DND-41 (cell line): ENCODE data around the gene RBMS3.

Experiments used
- ATAC-seq: fragments of 200-7000 bp; cut with Tn5 transposase; 3 replicates; pipeline ENCODE4 v1.9.1; 2021; ENCODE audit warnings: low read depth; ENCODE audit not compliant: insufficient read depth
- DNase-seq: peaks from one replicate; pipeline ENCODE4 v3.0.0-alpha.2; 2020
- H2AFZ ChIP-seq: 2 replicates; pipeline ENCODE4 v1.6.0; 2012; ENCODE audit warnings: low read depth, low read length
- H3K27ac ChIP-seq: 2 replicates; pipeline ENCODE4 v1.5.1; 2012; ENCODE audit warnings: low read length, inconsistent platforms
- H3K27me3 ChIP-seq: fragments of 200-600 bp; sonication (generic); 2 replicates; pipeline ENCODE4 v1.6.0; 2012; ENCODE audit warnings: low read length, mild to moderate bottlenecking, inconsistent platforms; ENCODE audit not compliant: insufficient read depth, poor library complexity
- H3K36me3 ChIP-seq: 2 replicates; pipeline ENCODE4 v1.5.1; 2012; ENCODE audit warnings: low read length, inconsistent platforms; ENCODE audit not compliant: insufficient read depth
- H3K4me1 ChIP-seq: 2 replicates; pipeline ENCODE4 v1.5.1; 2012; ENCODE audit warnings: mild to moderate bottlenecking, low read length; ENCODE audit not compliant: insufficient read depth
- H3K4me2 ChIP-seq: 2 replicates; pipeline ENCODE4 v1.6.0; 2012; ENCODE audit warnings: mild to moderate bottlenecking, moderate library complexity, low read length, inconsistent platforms; ENCODE audit not compliant: insufficient read depth
- H3K4me3 ChIP-seq, 2 experiments: fragments of 200-600 bp in 1 of 2; shearing (Covaris generic) in 1 of 2; 2 replicates each; pipeline ENCODE4 v1.5.1; 2012 to 2016; ENCODE audit warnings: inconsistent platforms in 2 of 2, low read length in 2 of 2, mild to moderate bottlenecking in 2 of 2, low read depth in 1 of 2, moderate library complexity in 1 of 2
- H3K79me2 ChIP-seq: 2 replicates; pipeline ENCODE4 v1.6.0; 2012; ENCODE audit warnings: low read length, inconsistent platforms; ENCODE audit not compliant: insufficient read depth
- H3K9ac ChIP-seq: 2 replicates; pipeline ENCODE4 v1.6.0; 2012; ENCODE audit warnings: low read depth, mild to moderate bottlenecking, inconsistent platforms, low read length, moderate library complexity
- H3K9me3 ChIP-seq: 2 replicates; pipeline ENCODE4 v1.5.1; 2012; ENCODE audit warnings: low read length, moderate library complexity, mild to moderate bottlenecking, inconsistent platforms; ENCODE audit not compliant: insufficient read depth, severe bottlenecking
- H4K20me1 ChIP-seq: 2 replicates; pipeline ENCODE4 v1.6.0; 2012; ENCODE audit warnings: low read length; ENCODE audit not compliant: insufficient read depth
- CTCF ChIP-seq: IDR thresholded peaks from 2 replicates; pipeline ENCODE4 v1.5.1; 2012; ENCODE audit warnings: borderline replicate concordance, low read length, moderate library complexity, mild to moderate bottlenecking; ENCODE audit not compliant: poor library complexity, severe bottlenecking; ENCODE audit errors: extremely low read depth
- EZH2 ChIP-seq: IDR thresholded peaks from 3 replicates; pipeline ENCODE4 v1.6.1; 2012; ENCODE audit warnings: borderline replicate concordance, low read depth, mild to moderate bottlenecking, moderate library complexity, low read length, inconsistent platforms; ENCODE audit not compliant: severe bottlenecking

RBMS3 gene

GRCh38 chr3:29406291-29406832 is 125.5 kb downstream of the RBMS3 start:
- no peak overlapping the region for H3K9ac ChIP-seq
- TF ChIP-seq EZH2: no peak
- TF ChIP-seq CTCF: no peak

GRCh38 chr3:29408676-29409075 is 127.8 kb downstream of the RBMS3 start:
- ATAC-seq: no peak
- H3K27me3 ChIP-seq: no peaks in the 10 kb centered on the region
- TF ChIP-seq EZH2 (no peak), CTCF (no peak)
- H3K9ac ChIP-seq: no peak overlapping the region
- no peak overlapping the region for H3K4me3 ChIP-seq
- no peak for DNase-seq
- no peaks in the 10 kb centered on the region for H3K9me3 ChIP-seq
- H3K4me1 ChIP-seq: peaks cover 33% of the 10 kb centered on the region
- no peak overlapping the region for H3K4me2 ChIP-seq
- H3K79me2 ChIP-seq: no peaks in the 10 kb centered on the region
- H3K27ac ChIP-seq: no peak overlapping the region
- no peaks in the 10 kb centered on the region for H3K36me3 ChIP-seq
- H4K20me1 ChIP-seq: no peaks in the 10 kb centered on the region
- no peak overlapping the region for H2AFZ ChIP-seq

More at GRCh38 chr3:29406291-29406832, 125.5 kb downstream of the RBMS3 start:
- H3K9me3 ChIP-seq: no peaks in the 10 kb centered on the region
- no peaks in the 10 kb centered on the region for H3K36me3 ChIP-seq
- ATAC-seq (no peak), DNase-seq (no peak)
- no peaks in the 10 kb centered on the region for H3K79me2 ChIP-seq
- H3K4me1 ChIP-seq: peaks cover 17% of the 10 kb centered on the region
- H3K4me3 ChIP-seq: no peak overlapping the region
- no peaks in the 10 kb centered on the region for H4K20me1 ChIP-seq
- no peaks in the 10 kb centered on the region for H3K27me3 ChIP-seq
- H2AFZ ChIP-seq: no peak overlapping the region
- no peak overlapping the region for H3K4me2 ChIP-seq
- no peak overlapping the region for H3K27ac ChIP-seq

GRCh38 chr3:29409409-29409808 is 128.5 kb downstream of the RBMS3 start:
- no peak overlapping the region for H3K9ac ChIP-seq
- H3K4me1 ChIP-seq: peaks cover 33% of the 10 kb centered on the region
- H3K27ac ChIP-seq: no peak overlapping the region
- no peaks in the 10 kb centered on the region for H3K79me2 ChIP-seq
- TF ChIP-seq EZH2 (no peak), CTCF (no peak)
- no peaks in the 10 kb centered on the region for H3K9me3 ChIP-seq
- DNase-seq (no peak), ATAC-seq (no peak)
- no peaks in the 10 kb centered on the region for H3K36me3 ChIP-seq
- H2AFZ ChIP-seq: no peak overlapping the region
- H3K4me3 ChIP-seq: no peak overlapping the region
- H4K20me1 ChIP-seq: no peaks in the 10 kb centered on the region
- H3K27me3 ChIP-seq: no peaks in the 10 kb centered on the region
- no peak overlapping the region for H3K4me2 ChIP-seq
